TTC549 (cell line): ENCODE data around the gene PIK3CD.

Source experiments
- FAIRE-seq: peaks from 2 replicates; lab custom pipeline; 2012; peaks lifted over from hg19 to GRCh38; lab: Jason Lieb, UNC

Gene PIK3CD

GRCh38 chr1:9651565-9652378 is at the start of gene PIK3CD:
Gene PIK3CD, plus strand, starts transcription at chr1:9651731. Its CDS starts 58,725 bp downstream, at chr1:9710456.
- FAIRE-seq: no peak

DNA sequence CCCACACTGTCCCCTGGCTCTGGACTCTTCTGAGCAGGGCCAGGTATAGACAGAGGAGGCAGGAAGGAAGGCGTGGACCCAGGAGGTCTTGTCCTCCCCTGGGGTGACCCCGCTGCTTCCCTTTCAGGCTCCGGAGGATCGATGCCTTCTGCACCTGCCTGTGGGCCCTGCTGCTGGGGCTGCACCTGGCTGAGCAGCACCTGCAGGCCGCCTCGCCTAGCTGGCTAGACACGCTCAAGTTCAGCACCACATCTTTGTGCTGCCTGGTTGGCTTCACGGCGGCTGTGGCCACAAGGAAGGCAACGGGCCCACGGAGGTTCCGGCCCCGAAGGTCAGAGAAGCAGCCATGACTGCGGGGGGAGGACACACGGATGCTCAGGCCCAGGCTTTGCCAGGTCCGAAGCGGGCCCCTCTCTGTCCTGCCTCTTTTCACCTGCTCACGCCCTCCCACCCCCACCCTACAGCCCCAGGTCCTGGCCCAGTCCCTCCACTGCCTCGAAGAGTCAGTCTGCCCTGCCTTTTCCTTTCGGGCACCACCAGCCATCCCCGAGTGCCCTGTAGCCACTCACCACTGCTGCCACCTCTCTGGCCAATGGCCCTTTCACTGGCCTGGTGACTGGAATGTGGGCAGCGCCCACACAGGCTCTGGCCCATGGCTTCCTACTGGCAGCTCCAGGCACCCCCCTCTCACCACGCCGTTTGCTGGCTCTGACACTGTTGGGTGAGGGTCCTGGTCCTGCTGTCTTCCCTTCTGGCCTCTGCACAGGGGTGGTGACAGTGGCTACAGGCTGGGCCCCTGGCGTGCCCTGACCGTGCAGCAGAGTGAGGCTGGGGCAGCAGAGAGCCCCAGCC is 49.4 kb upstream of the PIK3CD start:
- no peak for FAIRE-seq

DNA sequence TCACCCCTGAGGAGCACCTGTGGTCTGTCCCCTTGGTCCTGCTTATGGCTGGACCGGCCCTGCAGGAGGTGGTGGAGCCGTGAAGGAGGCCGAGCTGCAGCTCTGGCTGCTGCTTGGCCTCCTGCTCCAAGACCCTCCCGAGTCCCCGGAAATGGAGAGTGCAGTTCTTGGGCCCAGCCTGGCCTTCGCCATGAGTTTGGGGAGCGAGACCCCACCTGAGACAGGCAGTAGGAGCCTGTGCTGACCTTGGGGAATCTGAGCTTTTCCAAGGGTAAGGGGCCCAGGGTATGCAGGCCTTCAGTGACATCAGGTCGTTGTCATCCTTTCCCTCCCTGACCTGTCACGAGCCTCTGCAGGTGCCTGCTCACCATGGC is 48.8 kb upstream of the PIK3CD start:
- no peak for FAIRE-seq

DNA sequence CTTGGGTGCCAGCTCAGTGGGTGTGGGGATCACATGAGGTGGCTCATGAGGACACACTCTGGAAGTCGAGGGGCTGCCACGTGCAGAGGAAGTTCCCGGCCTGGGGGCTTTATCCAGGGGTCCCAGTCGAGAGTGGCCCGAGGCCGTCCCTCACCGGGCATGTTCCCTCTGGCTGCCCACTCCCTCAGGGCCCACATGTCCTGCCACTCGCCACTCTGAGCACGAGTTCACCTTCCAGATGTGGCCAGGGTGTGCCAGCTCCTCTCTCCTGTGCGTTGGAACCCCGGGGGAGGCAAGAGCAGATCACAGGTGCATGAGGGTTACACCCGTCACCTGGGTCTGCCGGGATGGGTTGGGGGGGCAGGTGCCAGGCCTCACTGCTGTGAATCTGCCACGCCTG is 48.2 kb upstream of the PIK3CD start:
- no peak for FAIRE-seq

DNA sequence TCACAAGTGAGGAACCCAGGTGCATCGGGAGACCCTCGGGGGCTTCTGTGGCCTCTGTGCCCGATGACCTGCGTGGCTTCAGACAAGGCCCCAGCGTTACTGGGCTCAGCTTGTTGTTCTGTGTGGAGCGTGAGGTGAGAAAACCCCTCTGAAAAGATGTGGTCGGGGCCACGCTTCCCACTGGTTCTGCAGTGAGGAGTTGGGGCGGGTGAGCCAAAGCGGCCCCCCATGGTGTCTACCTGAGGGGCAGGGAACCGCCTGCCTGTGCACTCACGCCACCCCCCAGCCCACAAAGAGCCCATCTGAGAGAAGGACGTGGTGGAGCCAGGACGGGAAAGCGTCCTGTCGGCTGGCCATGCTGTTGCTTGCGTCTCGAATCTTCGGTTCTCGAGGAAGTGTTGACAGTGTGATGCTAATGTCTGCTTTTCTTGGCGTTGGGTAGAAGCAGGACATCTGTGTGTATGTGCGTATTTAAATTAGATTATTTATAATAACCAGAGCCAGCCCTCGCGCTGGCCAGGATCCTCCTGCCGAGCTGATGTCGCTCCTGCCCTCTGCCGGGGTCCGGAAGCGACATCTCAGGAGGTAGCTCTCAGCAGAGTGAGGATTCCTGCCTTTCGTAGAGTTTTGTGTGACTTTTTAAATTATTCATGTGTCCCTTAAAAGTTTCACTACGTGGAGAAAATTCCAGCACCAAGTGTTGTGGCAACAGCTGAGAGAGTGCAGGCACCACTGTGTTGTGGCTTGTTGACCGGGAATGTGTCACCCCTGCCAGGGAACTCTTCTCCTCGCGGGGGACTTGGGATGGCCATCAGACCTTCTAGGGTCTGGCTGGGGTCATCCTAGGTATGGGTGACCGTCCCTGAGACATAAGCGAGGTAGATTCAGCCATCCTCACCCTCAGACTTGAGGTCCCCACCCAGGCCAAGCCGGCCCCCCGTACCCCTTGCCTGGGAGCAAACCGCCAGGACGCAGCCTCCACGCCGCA is 47.5 kb upstream of the PIK3CD start:
- FAIRE-seq: no peak

- no peak for FAIRE-seq
Observed at GRCh38 chr1:9604836-9605235, 46.7 kb upstream of the PIK3CD start.

DNA sequence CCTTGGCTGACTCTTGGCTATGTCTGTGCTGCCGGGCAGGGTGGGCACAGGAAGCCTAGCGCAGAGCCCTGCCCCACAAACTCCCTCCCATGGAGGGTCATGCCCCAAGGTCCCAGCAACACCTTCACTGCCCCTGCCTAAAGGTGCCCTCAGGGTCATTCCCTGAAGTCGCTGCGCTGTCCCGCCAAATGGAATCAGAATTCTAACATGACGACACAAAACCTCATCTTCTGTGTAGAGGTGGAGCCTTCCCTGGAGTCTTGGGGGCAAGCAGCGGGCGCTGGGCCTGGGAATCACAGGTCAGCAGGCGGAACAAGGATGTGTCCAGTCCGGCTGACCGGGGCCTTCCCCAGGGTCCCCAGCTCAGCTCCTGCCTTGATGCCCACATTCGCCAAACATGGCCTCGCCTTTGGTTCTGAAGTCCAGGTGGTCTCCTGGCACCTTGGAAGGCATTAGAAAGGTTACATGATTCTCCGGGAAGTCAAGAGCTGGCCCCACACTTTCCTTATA is 45.5 kb upstream of the PIK3CD start:
- FAIRE-seq: no peak

DNA sequence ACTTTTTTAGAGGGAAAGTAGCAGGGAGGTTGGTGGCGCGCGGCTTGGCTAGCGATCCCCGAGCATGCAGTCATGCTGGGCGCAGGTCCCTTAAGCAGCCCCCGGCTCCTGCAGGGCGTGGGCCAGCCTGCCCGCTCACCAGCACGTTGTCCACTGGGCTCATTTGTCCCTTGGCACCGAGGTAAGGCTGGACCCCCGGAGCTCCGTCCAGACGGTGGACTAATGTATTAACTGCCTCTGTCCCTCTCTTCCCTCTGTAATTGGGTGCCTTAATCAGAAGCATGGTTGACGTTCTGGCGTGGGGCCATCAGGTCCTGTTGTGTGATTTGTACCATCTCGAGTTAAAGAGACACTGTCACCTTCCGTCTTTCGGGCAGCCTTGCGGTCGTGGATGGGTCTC is 45.1 kb upstream of the PIK3CD start:
- no peak for FAIRE-seq

DNA sequence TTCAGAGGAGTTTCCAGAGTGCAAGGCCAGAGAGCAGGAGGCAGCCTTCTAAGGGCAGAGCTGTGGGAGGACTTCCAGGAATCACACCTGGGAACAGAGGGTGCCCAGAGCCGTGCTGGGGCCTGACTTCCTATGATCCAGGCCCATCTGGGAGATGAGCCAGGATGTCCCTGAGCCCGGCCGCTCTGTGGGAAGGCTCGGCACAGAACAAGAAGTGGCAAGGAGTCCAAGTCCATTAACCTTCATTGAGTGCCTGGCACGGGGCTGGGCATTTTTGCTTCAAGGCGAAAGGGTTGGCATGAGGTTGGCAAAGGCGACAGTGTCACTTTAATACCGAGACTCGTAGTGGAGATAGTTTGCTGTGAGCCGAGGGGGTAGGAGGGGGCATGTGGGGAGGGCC is 44.6 kb upstream of the PIK3CD start:
- FAIRE-seq: no peak

DNA sequence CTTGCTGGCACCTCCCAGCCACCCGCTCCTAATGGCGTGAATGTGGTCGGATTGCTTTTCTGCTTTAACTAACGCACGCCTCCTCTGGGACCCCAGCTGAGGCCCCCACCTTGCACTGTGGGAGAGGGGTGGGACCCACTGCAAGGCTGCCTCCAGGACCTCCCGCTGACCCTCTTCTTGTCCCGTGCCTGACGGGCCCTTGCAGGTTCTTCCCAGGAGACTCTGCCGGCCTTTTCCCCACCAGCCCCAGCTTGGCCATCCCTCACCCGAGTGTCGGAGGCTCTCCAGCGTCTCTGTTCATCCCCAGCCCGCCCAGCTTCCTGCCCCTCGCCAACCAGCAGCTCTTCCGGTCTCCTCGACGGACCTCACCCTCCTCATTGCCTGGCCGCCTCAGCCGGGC is 44.2 kb upstream of the PIK3CD start:
- FAIRE-seq: no peak

DNA sequence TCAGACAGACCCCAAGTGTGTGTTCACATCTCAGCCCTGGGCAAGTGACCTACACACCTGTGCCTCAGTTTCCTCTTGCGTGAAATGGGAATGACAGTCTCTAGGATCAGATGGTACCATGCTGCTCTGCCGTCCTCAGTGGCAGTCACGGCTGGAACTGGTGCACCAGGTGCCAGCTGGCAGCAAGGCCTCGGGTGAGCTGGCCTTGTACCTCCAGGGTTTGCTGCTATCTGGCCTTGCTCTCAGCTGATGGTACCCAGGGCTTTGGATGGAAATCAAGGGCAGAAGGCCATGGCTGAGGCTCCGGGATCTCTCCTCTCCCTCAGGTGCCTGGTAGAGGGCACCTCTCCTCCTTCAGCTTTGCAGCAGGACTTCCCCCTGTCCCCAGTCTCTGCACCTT is 41.5 kb upstream of the PIK3CD start:
- FAIRE-seq: no peak

DNA sequence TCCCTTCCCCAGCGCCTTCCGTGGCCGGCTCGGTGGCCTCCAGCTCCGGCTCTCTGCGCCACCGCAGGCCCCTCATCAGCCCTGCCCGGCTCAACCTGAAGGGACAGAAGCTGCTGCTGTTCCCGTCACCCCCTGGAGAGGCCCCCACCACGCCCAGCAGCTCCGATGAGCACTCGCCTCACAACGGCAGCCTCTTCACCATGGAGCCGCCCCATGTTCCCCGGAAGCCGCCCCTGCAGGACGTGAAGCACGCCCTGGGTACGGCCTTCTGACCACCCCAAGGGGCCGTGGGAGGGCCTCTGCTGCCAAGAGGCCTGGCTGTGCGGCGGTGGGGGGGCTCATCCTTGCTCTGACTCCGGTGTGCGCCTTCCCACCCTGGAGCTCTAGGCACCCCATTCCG is 41.0 kb upstream of the PIK3CD start:
- FAIRE-seq: no peak

DNA sequence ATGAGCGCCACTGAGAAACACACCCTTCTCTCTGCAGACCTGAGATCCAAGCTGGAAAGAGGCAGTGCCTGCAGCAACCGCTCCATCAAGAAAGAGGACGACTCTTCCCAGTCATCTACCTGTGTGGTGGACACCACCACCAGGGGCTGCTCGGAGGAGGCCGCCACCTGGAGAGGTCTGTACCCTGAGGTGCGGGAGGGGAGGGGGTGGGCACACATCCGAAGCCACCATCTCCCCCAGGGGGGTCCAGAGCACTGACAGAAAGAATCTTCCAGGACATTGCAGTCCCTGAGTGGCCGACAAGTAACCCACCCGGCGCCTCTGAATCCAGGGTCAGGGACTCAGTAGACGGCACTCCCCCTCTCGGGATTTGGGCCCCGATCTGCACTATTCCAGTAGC is 39.8 kb upstream of the PIK3CD start:
- no peak for FAIRE-seq

DNA sequence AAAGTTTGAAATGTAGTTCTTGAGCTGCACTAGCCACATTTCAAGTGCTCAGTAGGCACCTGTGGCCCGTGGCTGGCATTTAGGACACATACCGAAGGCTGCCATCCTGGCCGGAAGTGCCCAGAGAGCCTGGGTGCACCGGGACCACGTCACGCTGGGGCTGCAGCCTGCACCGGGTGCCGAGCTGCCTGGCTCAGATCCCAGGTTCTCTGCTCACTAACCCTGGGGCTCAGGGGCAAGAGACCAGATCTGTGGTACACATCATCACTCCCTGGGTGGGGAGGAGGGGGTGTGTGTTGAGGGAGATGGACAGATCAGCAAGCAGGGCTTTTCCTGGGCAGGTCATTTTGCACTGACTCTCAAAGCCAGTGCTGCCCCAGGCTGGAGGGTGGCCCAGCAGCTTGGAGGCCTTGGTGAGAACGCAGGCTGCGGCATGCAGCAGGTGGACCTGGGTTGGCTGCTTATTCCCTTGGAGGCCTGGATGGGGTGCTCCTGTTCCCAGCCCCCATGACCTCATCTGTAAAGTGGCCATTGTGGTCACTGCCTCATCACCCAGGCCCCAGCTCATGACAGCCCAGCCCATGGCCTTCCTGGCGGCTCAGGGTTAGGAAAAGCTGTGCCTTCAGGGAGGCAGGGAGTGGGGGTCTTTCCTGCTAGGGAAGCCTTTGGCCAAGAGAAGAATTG is 39.2 kb upstream of the PIK3CD start:
- no peak for FAIRE-seq

DNA sequence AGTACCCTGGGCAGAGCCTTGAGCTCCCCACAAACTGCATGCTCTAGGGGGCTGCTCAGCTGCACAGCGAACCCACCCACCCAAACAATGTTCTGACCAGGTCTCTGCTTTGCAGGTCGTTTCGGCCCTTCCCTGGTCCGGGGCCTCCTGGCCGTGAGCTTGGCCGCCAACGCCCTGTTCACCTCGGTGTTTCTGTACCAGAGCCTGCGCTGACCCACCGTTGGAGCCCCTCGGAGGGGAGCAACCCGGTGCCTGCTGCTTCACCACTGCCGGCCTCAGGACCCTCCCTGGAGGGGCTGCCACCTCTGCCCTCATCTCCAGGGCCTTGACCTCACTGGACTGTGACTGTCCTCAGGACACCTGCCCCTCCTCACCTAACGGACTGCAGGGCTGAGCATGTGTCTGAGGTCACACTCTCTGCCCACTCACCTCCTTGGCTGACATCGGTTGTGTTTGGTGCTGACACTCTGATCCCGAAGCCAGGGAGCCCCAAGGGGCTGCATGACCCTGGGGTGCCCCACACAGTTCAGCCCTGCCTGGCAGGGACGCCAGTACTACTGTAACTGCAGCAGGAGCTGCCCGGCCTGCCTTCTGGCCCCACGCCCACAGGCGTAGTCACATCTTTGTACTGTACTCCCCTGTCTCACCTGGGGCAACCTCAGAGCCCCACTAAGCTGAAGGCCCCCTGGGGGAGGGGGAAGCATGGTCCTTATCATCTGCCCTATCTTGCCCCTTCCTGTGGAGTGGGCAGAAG is 38.5 kb upstream of the PIK3CD start:
- no peak for FAIRE-seq

DNA sequence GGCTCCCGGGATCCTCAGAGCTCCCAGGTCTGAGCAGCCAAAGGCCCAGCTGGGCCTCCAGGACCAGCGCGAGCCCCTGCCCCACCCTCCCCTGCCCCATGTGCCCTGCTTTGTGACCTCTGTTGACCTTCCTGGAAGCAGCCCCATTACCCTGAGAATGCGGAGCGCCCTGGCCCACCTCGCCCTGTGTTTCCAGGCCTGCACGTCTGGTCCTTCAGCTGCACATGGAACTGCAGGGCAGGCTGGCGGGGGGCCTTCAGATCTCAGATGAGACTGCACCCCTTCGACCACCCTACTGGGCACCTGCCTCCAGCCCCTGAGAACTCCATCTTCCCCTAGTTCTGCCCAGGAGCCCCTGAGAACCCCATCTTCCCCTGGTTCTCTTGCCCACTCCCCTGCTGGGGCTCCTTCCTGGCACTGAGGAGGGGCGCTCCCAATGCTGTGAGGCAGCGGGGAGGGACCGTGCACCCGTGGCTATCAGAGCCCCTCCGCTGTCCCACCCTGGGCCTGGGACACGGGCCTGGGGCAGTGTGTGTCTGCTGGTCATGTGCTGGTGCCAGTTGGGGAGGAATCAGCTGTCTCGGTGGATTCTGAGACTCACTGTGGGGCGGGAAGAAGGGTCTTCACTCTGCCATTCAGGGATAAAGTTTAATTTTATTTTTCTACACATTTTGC is 37.8 kb upstream of the PIK3CD start:
- no peak for FAIRE-seq

- peak; percentile 17 for FAIRE-seq
Observed at GRCh38 chr1:9615316-9616063, 36.0 kb upstream of the PIK3CD start.

DNA sequence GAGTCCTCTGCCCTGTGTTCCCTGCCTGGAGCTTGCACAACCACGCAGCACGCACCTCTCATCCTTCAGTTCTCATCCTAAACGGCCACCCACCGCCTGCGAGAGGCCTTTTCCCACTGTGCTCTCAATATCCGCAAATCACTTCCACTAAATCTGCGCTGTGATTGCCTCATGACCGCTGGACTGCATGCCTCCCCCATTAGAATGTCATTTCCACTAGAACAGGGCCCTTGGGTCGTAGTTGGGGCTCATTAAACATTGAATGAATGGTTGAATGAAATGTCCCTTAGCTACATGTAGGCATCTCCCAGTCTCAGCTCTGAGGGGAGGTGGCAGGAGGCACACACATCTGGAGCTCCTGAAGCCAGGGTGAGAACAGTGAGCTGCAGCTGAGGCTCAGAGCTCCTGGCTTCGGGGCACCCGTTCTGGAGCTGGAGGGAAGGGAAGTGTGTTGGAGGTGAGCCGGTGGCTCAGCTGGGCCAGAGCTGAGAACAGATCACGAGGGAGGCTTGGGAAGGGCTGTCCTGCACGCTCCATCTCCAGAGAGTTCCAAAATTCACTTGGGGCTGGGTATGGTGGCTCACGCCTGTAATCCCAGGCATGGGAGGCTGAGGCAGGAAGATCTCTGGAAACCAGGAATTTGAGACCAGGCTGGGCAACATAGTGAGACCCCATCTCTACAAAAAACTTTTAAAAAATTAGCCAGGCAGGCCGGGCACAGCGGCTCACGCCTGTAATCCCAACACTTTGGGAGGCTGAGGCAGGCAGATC is 32.4 kb upstream of the PIK3CD start:
- FAIRE-seq: no peak

DNA sequence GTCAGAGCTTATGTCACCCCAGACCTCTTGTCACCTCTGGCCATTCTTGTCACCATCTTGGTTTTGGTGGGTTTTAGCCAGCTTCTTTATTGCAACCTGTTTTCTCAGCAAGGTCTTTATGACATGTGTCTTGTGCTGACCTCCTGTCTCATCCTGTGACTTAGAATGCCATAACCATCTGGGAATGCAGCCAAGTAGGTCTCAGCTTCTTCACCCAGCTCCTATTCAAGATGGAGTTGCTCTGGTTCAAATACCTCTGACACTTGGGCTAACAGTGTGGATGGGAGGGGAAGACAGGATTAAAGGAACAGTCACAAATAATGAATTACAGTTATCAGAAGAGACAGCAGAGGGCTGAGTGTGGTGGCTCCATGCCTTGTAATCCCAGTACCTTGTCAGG is 30.5 kb upstream of the PIK3CD start:
- FAIRE-seq: no peak
